GM12878 (cell line): ENCODE data around the gene KNSTRN. TPM values are rescaled to one million over a fixed set of nuclear protein-coding genes. Genes with fewer than 3 reads are reported as not detected.

Experiments used
- ATF3 ChIP-seq: IDR thresholded peaks from 2 replicates; pipeline ENCODE4 v1.6.1; 2011; ENCODE audit warnings: low read depth, mild to moderate bottlenecking, low read length, moderate library complexity, borderline replicate concordance; ENCODE audit errors: extremely low read depth
- BCLAF1 ChIP-seq: fragments of 450-650 bp; IDR thresholded peaks from 2 replicates; pipeline ENCODE4 v1.6.1; 2017; ENCODE audit warnings: antibody characterized with exemption, mild to moderate bottlenecking, moderate library complexity
- BHLHE40 ChIP-seq, 2 experiments: fragments of 450-650 bp in 1 of 2; IDR thresholded peaks; 2 replicates each; pipeline ENCODE4 v1.6.1; 2011 to 2017; ENCODE audit warnings: low read depth in 2 of 2, borderline replicate concordance in 1 of 2, improper control_type of control experiment in 1 of 2, low read length in 1 of 2, mild to moderate bottlenecking in 1 of 2
- BMI1 ChIP-seq: fragments of 450-650 bp; IDR thresholded peaks from 2 replicates; pipeline ENCODE4 v1.6.1; 2016; ENCODE audit warnings: mild to moderate bottlenecking, moderate library complexity, borderline replicate concordance
- CREM ChIP-seq: IDR thresholded peaks from 2 replicates; pipeline ENCODE4 v1.6.1; 2014; ENCODE audit warnings: antibody characterized with exemption, low read depth
- CTCF ChIP-seq, 3 experiments: IDR thresholded peaks in 2 of 3; conservative IDR thresholded peaks in 1 of 3; 2 replicates each; pipeline ENCODE4 v1.5.1; 2011; ENCODE audit warnings: low read depth in 3 of 3, low read length in 3 of 3, mild to moderate bottlenecking in 3 of 3, control low read depth in 2 of 3, moderate library complexity in 2 of 3, inconsistent platforms in 1 of 3, mixed read lengths in 1 of 3; ENCODE audit not compliant: control insufficient read depth in 2 of 3, insufficient read depth in 1 of 3; ENCODE audit errors: extremely low read depth in 1 of 3
- ESRRA ChIP-seq: IDR thresholded peaks from 2 replicates; pipeline ENCODE4 v1.6.1; 2012; ENCODE audit warnings: mild to moderate bottlenecking, low read length, improper control_type of control experiment
- HDAC2 ChIP-seq: fragments of 200-600 bp; sonication (generic); IDR thresholded peaks from 2 replicates; pipeline ENCODE4 v1.6.1; 2017
- JUND ChIP-seq: IDR thresholded peaks from 2 replicates; pipeline ENCODE4 v1.6.1; 2012; ENCODE audit warnings: low read depth, mild to moderate bottlenecking, low read length, improper control_type of control experiment, moderate library complexity
- KAT2A ChIP-seq: conservative IDR thresholded peaks from 2 replicates; pipeline ENCODE4 v1.6.1; 2011; ENCODE audit warnings: low read depth, low read length; ENCODE audit not compliant: control insufficient read depth
- LARP7 ChIP-seq: fragments of 450-650 bp; IDR thresholded peaks from 2 replicates; pipeline ENCODE4 v1.6.1; 2017; ENCODE audit warnings: mild to moderate bottlenecking
- MEF2B ChIP-seq: fragments of 450-650 bp; IDR thresholded peaks from 2 replicates; pipeline ENCODE4 v1.6.1; 2018; ENCODE audit warnings: mild to moderate bottlenecking, moderate library complexity; ENCODE audit not compliant: partially characterized antibody, poor library complexity, severe bottlenecking
- MTA2 ChIP-seq: fragments of 450-650 bp; IDR thresholded peaks from 2 replicates; pipeline ENCODE4 v1.6.1; 2016; ENCODE audit warnings: low read depth, mild to moderate bottlenecking, moderate library complexity
- MXI1 ChIP-seq: fragments of 150-350 bp; IDR thresholded peaks from 2 replicates; pipeline ENCODE4 v1.6.1; 2011; ENCODE audit warnings: low read depth, mild to moderate bottlenecking, inconsistent platforms, low read length, improper control_type of control experiment
- NR2C1 ChIP-seq: fragments of 450-650 bp; IDR thresholded peaks from 2 replicates; pipeline ENCODE4 v1.6.1; 2017; ENCODE audit warnings: antibody characterized with exemption, mild to moderate bottlenecking, moderate library complexity
- RAD51 ChIP-seq: fragments of 450-650 bp; IDR thresholded peaks from 2 replicates; pipeline ENCODE4 v1.6.1; 2016; ENCODE audit warnings: moderate library complexity, mild to moderate bottlenecking, inconsistent platforms
- SIX5 ChIP-seq: IDR thresholded peaks from 2 replicates; pipeline ENCODE4 v1.6.1; 2011; ENCODE audit warnings: mild to moderate bottlenecking, low read depth, low read length, moderate library complexity; ENCODE audit not compliant: severe bottlenecking
- SUZ12 ChIP-seq: fragments of 200-600 bp; sonication (generic); IDR thresholded peaks from one replicate; pipeline ENCODE4 v1.6.1; 2018; ENCODE audit warnings: antibody characterized with exemption, mild to moderate bottlenecking; ENCODE audit not compliant: unreplicated experiment
- YY1 ChIP-seq: IDR thresholded peaks from 2 replicates; pipeline ENCODE4 v1.6.1; 2011; ENCODE audit warnings: low read depth, mild to moderate bottlenecking, low read length
- ZBED1 ChIP-seq: IDR thresholded peaks from 2 replicates; pipeline ENCODE4 v1.6.1; 2016; ENCODE audit warnings: borderline replicate concordance
- ZNF207 ChIP-seq: fragments of 450-650 bp; IDR thresholded peaks from 2 replicates; pipeline ENCODE4 v1.6.1; 2014; ENCODE audit warnings: antibody characterized with exemption, mild to moderate bottlenecking, borderline replicate concordance
- ZNF274 ChIP-seq: IDR thresholded peaks from one replicate; pipeline ENCODE4 v1.8.0; 2011; ENCODE audit not compliant: insufficient read length, insufficient read depth
- ZSCAN29 ChIP-seq: fragments of 450-650 bp; IDR thresholded peaks from 2 replicates; pipeline ENCODE4 v1.6.1; 2017; ENCODE audit warnings: mild to moderate bottlenecking, moderate library complexity
- polyA plus RNA-seq, 11 experiments: library from polyadenylated mRNA; depleted of rRNA in 4 of 11; unstranded in 6 of 11; stranded (reverse) in 5 of 11; fragments of >200 nt; fragmentation: Nextera tagmentation in 4 of 11; fragmentation: Illumina TruSeq in 1 of 11; extraction: Ambion mirVana in 4 of 11; extraction: Trizol in 1 of 11; gene quantifications; 1 replicate in 1 of 11; 2 replicates in 10 of 11; pipeline versions ENCODE4 v1.2.1 to v1.2.3, GENCODE V29; 2011 to 2016; ENCODE audit warnings: inconsistent platforms in 2 of 11, missing spikeins in 2 of 11, low read depth in 1 of 11
- total RNA-seq, 4 experiments: library from RNA; depleted of rRNA in 3 of 4; stranded (reverse); fragments of >200 nt in 3 of 4; fragmentation: Illumina TruSeq in 1 of 4; extraction: Trizol in 1 of 4; gene quantifications; 2 replicates each; pipeline versions ENCODE4 v1.2.1 to v1.2.3, GENCODE V29; 2013 to 2021

The KNSTRN gene
- total and polyA plus RNA-seq, 10 of the 15 experiments (the other 5 are each of a cell fraction or from before 2014, with no cell fraction given), result 30.3 to 72.1 (median 47.1) TPM

- TF ChIP-seq SUZ12, result no peak
- no peak for TF ChIP-seq ZBED1
- TF ChIP-seq BCLAF1, result no peak
- TF ChIP-seq KAT2A, result no peak
- no peak for TF ChIP-seq ZNF274
- TF ChIP-seq YY1, result no peak
- no peak for TF ChIP-seq HDAC2
- no peak for TF ChIP-seq MTA2
- no peak for TF ChIP-seq BMI1
- peak in 1 of 2 experiments; percentile 45; a peak in 1 of 4 replicates for TF ChIP-seq BHLHE40 (IDR thresholded peaks at IDR 0.05; ENCODE audit: borderline replicate concordance in 1 of 2, low read depth in 2 of 2, low read length in 1 of 2)
- no peak for TF ChIP-seq ZSCAN29
- TF ChIP-seq MEF2B, result no peak
- no peak for TF ChIP-seq JUND
- TF ChIP-seq MXI1, result no peak; the same call in 1 of the 2 replicates
- no peak for TF ChIP-seq RAD51
- TF ChIP-seq CREM, result no peak
- TF ChIP-seq SIX5, result no peak
- peak in 1 of 3 experiments; percentile 18; a peak in 2 of 6 replicates for TF ChIP-seq CTCF (IDR thresholded peaks at IDR 0.05 in 2 of 3, conservative IDR thresholded peaks at IDR 0.05 in 1 of 3; ENCODE audit: control insufficient read depth in 2 of 3, extremely low read depth in 1 of 3, insufficient read depth in 1 of 3, low read depth in 3 of 3, low read length in 3 of 3)
- peak; percentile 76 for TF ChIP-seq LARP7
- no peak for TF ChIP-seq ESRRA
- TF ChIP-seq ZNF207, result no peak
- no peak for TF ChIP-seq NR2C1
- TF ChIP-seq ATF3, result no peak
These were observed 58.4 kb downstream of the KNSTRN start, which contains the start of gene BAHD1 (continued) for GRCh38 chr15:40440743-40441564.
